Cardiac muscle cell (in vitro differentiated cells and primary cell): ENCODE results near the gene RLN3. TPM values are rescaled to one million over a fixed set of nuclear protein-coding genes. Genes with fewer than 3 reads are reported as not detected.

Experiments used
- DNase-seq, 2 donors: peaks; one replicate each; pipeline versions ENCODE4 v3.0.0 to v3.0.0-alpha.2; 2010 to 2017; ENCODE audit warnings: low read depth in 1 of 2, low spot score in 1 of 2
- H3K27ac ChIP-seq: fragments of 200-600 bp; sonication (generic); 2 replicates; pipeline ENCODE4 v1.5.1; 2016
- H3K27me3 ChIP-seq: fragments of 200-600 bp; sonication (generic); 2 replicates; pipeline ENCODE4 v1.6.0; 2016; ENCODE audit warnings: control low read depth
- H3K36me3 ChIP-seq: fragments of 200-600 bp; sonication (generic); 2 replicates; pipeline ENCODE4 v1.5.1; 2016; ENCODE audit warnings: control low read depth
- H3K4me1 ChIP-seq: fragments of 200-600 bp; sonication (generic); 2 replicates; pipeline ENCODE4 v1.8.1; 2017; ENCODE audit warnings: low read depth, mild to moderate bottlenecking, mixed run types
- H3K4me3 ChIP-seq: fragments of 200-600 bp; sonication (generic); 2 replicates; pipeline ENCODE4 v1.5.1; 2016; ENCODE audit warnings: mild to moderate bottlenecking
- H3K9me3 ChIP-seq: fragments of 200-600 bp; sonication (generic); 2 replicates; pipeline ENCODE4 v1.5.1; 2017; ENCODE audit warnings: low read depth, mild to moderate bottlenecking, control low read depth
- CTCF ChIP-seq: IDR thresholded peaks from 2 replicates; pipeline ENCODE4 v1.5.1; 2012; ENCODE audit warnings: low read depth, mild to moderate bottlenecking, low read length
- polyA plus RNA-seq: library from polyadenylated mRNA; unstranded; fragments of >200 nt; fragmentation: Nextera tagmentation; extraction: Ambion mirVana; gene quantifications from 2 replicates; pipeline ENCODE4 v1.2.1, GENCODE V29; 2016
- total RNA-seq: library from RNA; depleted of rRNA; stranded (reverse); fragments of >200 nt; gene quantifications from 2 replicates; pipeline ENCODE4 v1.2.3, GENCODE V29; 2016

Gene RLN3
- total and polyA plus RNA-seq, 2 experiments from 2014 or later = not detected

DNA sequence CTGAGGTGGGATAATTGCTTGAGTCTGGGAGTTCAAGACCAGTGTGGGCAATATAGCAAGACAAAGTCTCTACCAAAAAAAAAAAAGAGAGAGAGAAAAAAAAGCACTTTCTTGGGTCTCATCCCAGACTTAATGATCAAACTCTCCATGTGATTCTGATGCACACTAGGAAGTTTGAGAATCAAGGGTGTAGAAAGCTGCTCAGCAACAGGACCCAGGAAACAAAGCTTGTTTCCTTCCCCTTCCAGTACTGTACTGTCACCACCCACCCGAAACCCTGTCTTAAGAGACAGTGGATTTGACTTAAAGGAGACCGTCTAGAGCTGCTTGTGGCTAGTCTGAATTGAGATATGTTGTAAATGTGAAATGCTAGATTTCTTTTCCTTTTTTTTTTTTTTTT, 50.5 kb downstream of the RLN3 start:
- DNase-seq = no peak
- no peak overlapping the region for H3K27ac ChIP-seq
- no peaks in the 10 kb centered on the region for H3K9me3 ChIP-seq
- peaks cover 14% of the 10 kb centered on the region for H3K4me1 ChIP-seq
- peaks cover 10% of the 10 kb centered on the region for H3K27me3 ChIP-seq
- H3K4me3 ChIP-seq = no peak overlapping the region
- H3K36me3 ChIP-seq = no peaks in the 10 kb centered on the region
- no peak for TF ChIP-seq CTCF

Other genes starting within 250 kb of the RLN3 start
- gene ZSWIM4, start 232.7 kb upstream of the RLN3 start, total RNA-seq = 13.7 and 29.8 TPM in 2 replicates
- 13.0 and 19.6 TPM in 2 replicates for gene ZSWIM4, start 232.7 kb upstream of the RLN3 start, polyA plus RNA-seq
- gene NANOS3, start 151.0 kb upstream of the RLN3 start, total RNA-seq = 0.39 and 2.0 TPM in 2 replicates
- 0.86 and 1.6 TPM in 2 replicates for gene NANOS3, start 151.0 kb upstream of the RLN3 start, polyA plus RNA-seq
- gene BRME1, start 122.0 kb upstream of the RLN3 start, total RNA-seq = 4.0 and 8.8 TPM in 2 replicates
- gene BRME1, start 122.0 kb upstream of the RLN3 start, polyA plus RNA-seq = 3.0 and 8.2 TPM in 2 replicates
- gene CC2D1A, start 121.9 kb upstream of the RLN3 start, total RNA-seq = 43.2 and 46.6 TPM in 2 replicates
- gene CC2D1A, start 121.9 kb upstream of the RLN3 start, polyA plus RNA-seq = 41.5 and 42.5 TPM in 2 replicates
- gene PODNL1, start 89.7 kb upstream of the RLN3 start, total RNA-seq = 0.24 and 0.67 TPM in 2 replicates
- gene PODNL1, start 89.7 kb upstream of the RLN3 start, polyA plus RNA-seq = not detected in 2 replicates
- gene DCAF15, start 75.6 kb upstream of the RLN3 start, total RNA-seq = 44.6 and 48.1 TPM in 2 replicates
- 33.3 and 34.0 TPM in 2 replicates for gene DCAF15, start 75.6 kb upstream of the RLN3 start, polyA plus RNA-seq
- gene RFX1, start 21.8 kb upstream of the RLN3 start, total RNA-seq = 8.9 TPM in 2 replicates
- gene RFX1, start 21.8 kb upstream of the RLN3 start, polyA plus RNA-seq = 2.7 and 3.3 TPM in 2 replicates
- gene IL27RA, start 3.6 kb downstream of the RLN3 start, total RNA-seq = 4.6 and 7.1 TPM in 2 replicates
- gene IL27RA, start 3.6 kb downstream of the RLN3 start, polyA plus RNA-seq = 4.3 and 17.1 TPM in 2 replicates
- gene PALM3, start 33.9 kb downstream of the RLN3 start, total RNA-seq = 0.25 and 0.30 TPM in 2 replicates
- gene PALM3, start 33.9 kb downstream of the RLN3 start, polyA plus RNA-seq = 0.10 and 1.0 TPM in 2 replicates
- gene MISP3, start 44.6 kb downstream of the RLN3 start, total RNA-seq = 16.0 and 19.4 TPM in 2 replicates
- 23.2 and 25.6 TPM in 2 replicates for gene MISP3, start 44.6 kb downstream of the RLN3 start, polyA plus RNA-seq
- 3.6 and 14.2 TPM in 2 replicates for gene C19orf67, start 57.6 kb downstream of the RLN3 start, total RNA-seq
- 4.1 and 7.5 TPM in 2 replicates for gene C19orf67, start 57.6 kb downstream of the RLN3 start, polyA plus RNA-seq
- 112 and 158 TPM in 2 replicates for gene SAMD1, start 62.6 kb downstream of the RLN3 start, total RNA-seq
- gene SAMD1, start 62.6 kb downstream of the RLN3 start, polyA plus RNA-seq = 130 and 136 TPM in 2 replicates
- 95.2 and 126 TPM in 2 replicates for gene PRKACA, start 89.6 kb downstream of the RLN3 start, total RNA-seq
- gene PRKACA, start 89.6 kb downstream of the RLN3 start, polyA plus RNA-seq = 30.6 and 33.5 TPM in 2 replicates
- 19.1 and 21.8 TPM in 2 replicates for gene ASF1B, start 108.4 kb downstream of the RLN3 start, total RNA-seq
- 27.5 and 30.7 TPM in 2 replicates for gene ASF1B, start 108.4 kb downstream of the RLN3 start, polyA plus RNA-seq
- 26.6 and 55.8 TPM in 2 replicates for gene ADGRL1, start 178.0 kb downstream of the RLN3 start, total RNA-seq
- 19.6 and 35.2 TPM in 2 replicates for gene ADGRL1, start 178.0 kb downstream of the RLN3 start, polyA plus RNA-seq